ENCODE data around the gene EIF5B. TPM values are rescaled to one million over a fixed set of nuclear protein-coding genes. Genes with fewer than 3 reads are reported as not detected.

Gene EIF5B
- total RNA-seq, 1 donor from 2014 or later, result 42.0 TPM

- no peak for TF ChIP-seq CTCF (IDR thresholded peaks at IDR 0.05; ENCODE audit: unreplicated experiment)
- H3K36me3 Mint-ChIP-seq (ENCODE audit: low read depth, unreplicated experiment), result peaks cover 29% of the 10 kb centered on the region
- no peak overlapping the region for H3K27ac Mint-ChIP-seq (ENCODE audit: unreplicated experiment)
- H3K4me1 Mint-ChIP-seq (ENCODE audit: unreplicated experiment), result no peaks in the 10 kb centered on the region
- H3K27me3 Mint-ChIP-seq (ENCODE audit: unreplicated experiment), result no peaks in the 10 kb centered on the region
- no peaks in the 10 kb centered on the region for H3K9me3 Mint-ChIP-seq (ENCODE audit: unreplicated experiment)
- no peak for DNase-seq (ENCODE audit: low spot score)
- H3K4me3 Mint-ChIP-seq (ENCODE audit: unreplicated experiment), result no peak overlapping the region
These were observed 43.3 kb downstream of the EIF5B start for GRCh38 chr2:99380376-99381010.

GRCh38 chr2:99382143-99382542, 45.0 kb downstream of the EIF5B start:
- Mint-ChIP-seq H3K36me3 (ENCODE audit: low read depth, unreplicated experiment) (peaks cover 22% of the 10 kb centered on the region), H3K4me1 (ENCODE audit: unreplicated experiment) (no peaks in the 10 kb centered on the region), H3K9me3 (ENCODE audit: unreplicated experiment) (no peaks in the 10 kb centered on the region), H3K27me3 (ENCODE audit: unreplicated experiment) (no peaks in the 10 kb centered on the region), H3K4me3 (ENCODE audit: unreplicated experiment) (no peak overlapping the region), H3K27ac (ENCODE audit: unreplicated experiment) (no peak overlapping the region)
- TF ChIP-seq CTCF (IDR thresholded peaks at IDR 0.05; ENCODE audit: unreplicated experiment), result no peak
- DNase-seq (ENCODE audit: low spot score), result no peak

GRCh38 chr2:99386011-99386410, 48.8 kb downstream of the EIF5B start:
- Mint-ChIP-seq H3K4me3 (ENCODE audit: unreplicated experiment) (no peak overlapping the region), H3K36me3 (ENCODE audit: low read depth, unreplicated experiment) (peaks cover 24% of the 10 kb centered on the region), H3K27ac (ENCODE audit: unreplicated experiment) (no peak overlapping the region), H3K9me3 (ENCODE audit: unreplicated experiment) (no peaks in the 10 kb centered on the region), H3K27me3 (ENCODE audit: unreplicated experiment) (no peaks in the 10 kb centered on the region), H3K4me1 (ENCODE audit: unreplicated experiment) (no peaks in the 10 kb centered on the region)
- no peak for TF ChIP-seq CTCF (IDR thresholded peaks at IDR 0.05; ENCODE audit: unreplicated experiment)
- DNase-seq (ENCODE audit: low spot score), result no peak

GRCh38 chr2:99388892-99389291, 51.7 kb downstream of the EIF5B start:
- no peak for DNase-seq (ENCODE audit: low spot score)
- no peak overlapping the region for H3K4me3 Mint-ChIP-seq (ENCODE audit: unreplicated experiment)
- no peaks in the 10 kb centered on the region for H3K4me1 Mint-ChIP-seq (ENCODE audit: unreplicated experiment)
- no peak overlapping the region for H3K27ac Mint-ChIP-seq (ENCODE audit: unreplicated experiment)
- no peak for TF ChIP-seq CTCF (IDR thresholded peaks at IDR 0.05; ENCODE audit: unreplicated experiment)
- no peaks in the 10 kb centered on the region for H3K9me3 Mint-ChIP-seq (ENCODE audit: unreplicated experiment)
- peaks cover 14% of the 10 kb centered on the region for H3K36me3 Mint-ChIP-seq (ENCODE audit: low read depth, unreplicated experiment)
- H3K27me3 Mint-ChIP-seq (ENCODE audit: unreplicated experiment), result no peaks in the 10 kb centered on the region

- H3K27me3 Mint-ChIP-seq (ENCODE audit: unreplicated experiment), result no peaks in the 10 kb centered on the region
These were observed 52.2 kb downstream of the EIF5B start for GRCh38 chr2:99389371-99389770.

More at GRCh38 chr2:99389371-99389770, 52.2 kb downstream of the EIF5B start:
- no peak for DNase-seq (ENCODE audit: low spot score)
- no peak overlapping the region for H3K27ac Mint-ChIP-seq (ENCODE audit: unreplicated experiment)
- H3K4me1 Mint-ChIP-seq (ENCODE audit: unreplicated experiment), result no peaks in the 10 kb centered on the region
- H3K4me3 Mint-ChIP-seq (ENCODE audit: unreplicated experiment), result no peak overlapping the region
- peaks cover 15% of the 10 kb centered on the region for H3K36me3 Mint-ChIP-seq (ENCODE audit: low read depth, unreplicated experiment)
- TF ChIP-seq CTCF (IDR thresholded peaks at IDR 0.05; ENCODE audit: unreplicated experiment), result no peak
- H3K9me3 Mint-ChIP-seq (ENCODE audit: unreplicated experiment), result no peaks in the 10 kb centered on the region

Measured in endothelial cell (in vitro differentiated cells).